ENCODE data around the gene OAF. TPM values are rescaled to one million over a fixed set of nuclear protein-coding genes. Genes with fewer than 3 reads are reported as not detected.

OAF gene
- total RNA-seq, 1 experiment from 2014 or later = 32.3 TPM

DNA sequence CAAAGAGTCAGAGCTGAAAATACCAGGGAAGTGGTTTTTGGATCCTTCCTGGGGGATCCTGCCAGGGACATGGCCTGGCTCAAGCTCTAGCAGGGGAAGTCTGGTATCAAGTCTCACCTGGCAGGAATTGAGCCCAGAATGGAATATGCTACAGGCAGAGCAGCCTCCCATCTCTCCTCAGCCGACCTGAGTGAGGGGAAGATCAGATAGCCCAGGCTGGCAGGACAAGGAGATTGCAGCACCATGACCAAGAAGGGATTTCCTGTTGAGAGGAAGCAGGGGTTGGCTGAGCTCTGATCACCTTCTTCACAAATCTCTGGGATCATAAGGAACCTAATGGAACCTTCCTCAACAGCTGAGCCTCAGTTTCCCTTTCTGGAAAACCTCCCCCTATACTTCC, 13.0 kb downstream of the OAF start:
- ChIA-PET CTCF (interaction anchor here (2.3 kb wide), 1 partner anchor 79 kb away, joined by 9 read pairs; no protein-coding TSS in a partner anchor), POLR2A (no interaction called here), RAD21 (ENCODE audit: low non-redundant PET in 1 of 2, low total read pairs in 2 of 2, uncharacterized antibody in 2 of 2, unreplicated experiment in 2 of 2) (no interaction called here)
- Histone ChIP-seq H3K27me3 (ENCODE audit: insufficient read depth, low read length) (no peaks in the 10 kb centered on the region), H3K9me3 (ENCODE audit: control insufficient read depth in 1 of 2, insufficient read depth in 1 of 2, low read depth in 1 of 2, low read length in 2 of 2) (no peaks in the 10 kb centered on the region), H3K4me1 (ENCODE audit: control insufficient read depth in 1 of 2, insufficient read depth in 2 of 2, low read length in 2 of 2) (0 out of 4 replicates have a peak, but pooled peaks cover 0 to 2% of the 10 kb centered on the region in 2 experiments), H4K20me1 (ENCODE audit: insufficient read depth) (no peaks in the 10 kb centered on the region), H3K9ac (ENCODE audit: low read length) (no peak overlapping the region), H3K27ac (ENCODE audit: low read depth, low read length) (no peak overlapping the region), H3K79me2 (ENCODE audit: insufficient read depth, low read length) (no peaks in the 10 kb centered on the region), H3K4me2 (ENCODE audit: low read length) (no peak overlapping the region), H3K9me2 (ENCODE audit: insufficient read depth) (no peaks in the 10 kb centered on the region), H3K36me3 (ENCODE audit: control insufficient read depth in 1 of 2, insufficient read depth in 2 of 2, low read length in 2 of 2) (no peaks in the 10 kb centered on the region), H2AFZ (ENCODE audit: low read depth, low read length, poor library complexity, severe bottlenecking) (no peak overlapping the region), H3K4me3 (replicated peaks in 1 of 2; ENCODE audit: low read depth in 1 of 2, low read length in 2 of 2) (no peak overlapping the region)
- intact Hi-C loops (cut with micrococcal nuclease) = no loop called here
- TF ChIP-seq ZFX (IDR thresholded peaks at IDR 0.05) (no peak), EGR1 (IDR thresholded peaks at IDR 0.05; ENCODE audit: low read depth) (no peak), POLR2A (IDR thresholded peaks at IDR 0.05; ENCODE audit: borderline replicate concordance, extremely low read depth, insufficient read depth, insufficient read length) (no peak), CEBPB (IDR thresholded peaks at IDR 0.05; ENCODE audit: low read depth) (no peak)
- TF ChIP-seq, protein P1, sequence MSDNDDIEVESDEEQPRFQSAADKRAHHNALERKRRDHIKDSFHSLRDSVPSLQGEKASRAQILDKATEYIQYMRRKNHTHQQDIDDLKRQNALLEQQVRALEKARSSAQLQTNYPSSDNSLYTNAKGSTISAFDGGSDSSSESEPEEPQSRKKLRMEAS (IDR thresholded peaks at IDR 0.05) = no peak
- DNase-seq (ENCODE audit: low read depth, low spot score) = no peak
- no TSS peak for BruUV-seq (replicated peaks)
- ATAC-seq = no peak

GRCh38 chr11:120224361-120224760, 13.5 kb downstream of the OAF start:
- Histone ChIP-seq H3K4me2 (ENCODE audit: low read length) (no peak overlapping the region), H3K27me3 (ENCODE audit: insufficient read depth, low read length) (no peaks in the 10 kb centered on the region), H2AFZ (ENCODE audit: low read depth, low read length, poor library complexity, severe bottlenecking) (no peak overlapping the region), H3K4me1 (ENCODE audit: control insufficient read depth in 1 of 2, insufficient read depth in 2 of 2, low read length in 2 of 2) (0 out of 4 replicates have a peak, but pooled peaks cover 0 to 2% of the 10 kb centered on the region in 2 experiments), H3K9me3 (ENCODE audit: control insufficient read depth in 1 of 2, insufficient read depth in 1 of 2, low read depth in 1 of 2, low read length in 2 of 2) (no peaks in the 10 kb centered on the region), H3K36me3 (ENCODE audit: control insufficient read depth in 1 of 2, insufficient read depth in 2 of 2, low read length in 2 of 2) (no peaks in the 10 kb centered on the region), H3K9me2 (ENCODE audit: insufficient read depth) (no peaks in the 10 kb centered on the region), H3K27ac (ENCODE audit: low read depth, low read length) (no peak overlapping the region), H3K79me2 (ENCODE audit: insufficient read depth, low read length) (no peaks in the 10 kb centered on the region), H3K4me3 (replicated peaks in 1 of 2; ENCODE audit: low read depth in 1 of 2, low read length in 2 of 2) (no peak overlapping the region), H3K9ac (ENCODE audit: low read length) (no peak overlapping the region), H4K20me1 (ENCODE audit: insufficient read depth) (no peaks in the 10 kb centered on the region)
- DNase-seq (ENCODE audit: low read depth, low spot score) = no peak
- ChIA-PET RAD21 (ENCODE audit: low non-redundant PET in 1 of 2, low total read pairs in 2 of 2, uncharacterized antibody in 2 of 2, unreplicated experiment in 2 of 2) (no interaction called here), CTCF (interaction anchor here (2.3 kb wide), 1 partner anchor 78 kb away, joined by 9 read pairs; no protein-coding TSS in a partner anchor), POLR2A (no interaction called here)
- intact Hi-C loops (cut with micrococcal nuclease) = no loop called here
- ATAC-seq = no peak
- BruUV-seq (replicated peaks) = no TSS peak
- TF ChIP-seq FOSL1 (IDR thresholded peaks at IDR 0.05; ENCODE audit: low read depth) = no peak
- no peak for TF ChIP-seq POLR2AphosphoS5 (IDR thresholded peaks at IDR 0.05; ENCODE audit: low read depth, low read length)
- no peak for TF ChIP-seq RAD21 (IDR thresholded peaks at IDR 0.05; ENCODE audit: low read depth)
- no peak for TF ChIP-seq EZH2 (IDR thresholded peaks at IDR 0.05)
- TF ChIP-seq ZNF274 (IDR thresholded peaks at IDR 0.05; ENCODE audit: low read depth, low read length) = no peak
- TF ChIP-seq, protein P2, sequence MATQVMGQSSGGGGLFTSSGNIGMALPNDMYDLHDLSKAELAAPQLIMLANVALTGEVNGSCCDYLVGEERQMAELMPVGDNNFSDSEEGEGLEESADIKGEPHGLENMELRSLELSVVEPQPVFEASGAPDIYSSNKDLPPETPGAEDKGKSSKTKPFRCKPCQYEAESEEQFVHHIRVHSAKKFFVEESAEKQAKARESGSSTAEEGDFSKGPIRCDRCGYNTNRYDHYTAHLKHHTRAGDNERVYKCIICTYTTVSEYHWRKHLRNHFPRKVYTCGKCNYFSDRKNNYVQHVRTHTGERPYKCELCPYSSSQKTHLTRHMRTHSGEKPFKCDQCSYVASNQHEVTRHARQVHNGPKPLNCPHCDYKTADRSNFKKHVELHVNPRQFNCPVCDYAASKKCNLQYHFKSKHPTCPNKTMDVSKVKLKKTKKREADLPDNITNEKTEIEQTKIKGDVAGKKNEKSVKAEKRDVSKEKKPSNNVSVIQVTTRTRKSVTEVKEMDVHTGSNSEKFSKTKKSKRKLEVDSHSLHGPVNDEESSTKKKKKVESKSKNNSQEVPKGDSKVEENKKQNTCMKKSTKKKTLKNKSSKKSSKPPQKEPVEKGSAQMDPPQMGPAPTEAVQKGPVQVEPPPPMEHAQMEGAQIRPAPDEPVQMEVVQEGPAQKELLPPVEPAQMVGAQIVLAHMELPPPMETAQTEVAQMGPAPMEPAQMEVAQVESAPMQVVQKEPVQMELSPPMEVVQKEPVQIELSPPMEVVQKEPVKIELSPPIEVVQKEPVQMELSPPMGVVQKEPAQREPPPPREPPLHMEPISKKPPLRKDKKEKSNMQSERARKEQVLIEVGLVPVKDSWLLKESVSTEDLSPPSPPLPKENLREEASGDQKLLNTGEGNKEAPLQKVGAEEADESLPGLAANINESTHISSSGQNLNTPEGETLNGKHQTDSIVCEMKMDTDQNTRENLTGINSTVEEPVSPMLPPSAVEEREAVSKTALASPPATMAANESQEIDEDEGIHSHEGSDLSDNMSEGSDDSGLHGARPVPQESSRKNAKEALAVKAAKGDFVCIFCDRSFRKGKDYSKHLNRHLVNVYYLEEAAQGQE (IDR thresholded peaks at IDR 0.05; ENCODE audit: low read depth) = no peak
- TF ChIP-seq CBX3 (IDR thresholded peaks at IDR 0.05; ENCODE audit: low read depth) = no peak
- TF ChIP-seq ZFX (IDR thresholded peaks at IDR 0.05) = no peak
- no peak for TF ChIP-seq TCF7L2 (IDR thresholded peaks at IDR 0.05; ENCODE audit: borderline replicate concordance, extremely low read depth, insufficient read depth, insufficient read length)
- TF ChIP-seq SRF (IDR thresholded peaks at IDR 0.05; ENCODE audit: low read depth) = no peak
- TF ChIP-seq, protein P1 (IDR thresholded peaks at IDR 0.05) = no peak
- TF ChIP-seq, protein P3, sequence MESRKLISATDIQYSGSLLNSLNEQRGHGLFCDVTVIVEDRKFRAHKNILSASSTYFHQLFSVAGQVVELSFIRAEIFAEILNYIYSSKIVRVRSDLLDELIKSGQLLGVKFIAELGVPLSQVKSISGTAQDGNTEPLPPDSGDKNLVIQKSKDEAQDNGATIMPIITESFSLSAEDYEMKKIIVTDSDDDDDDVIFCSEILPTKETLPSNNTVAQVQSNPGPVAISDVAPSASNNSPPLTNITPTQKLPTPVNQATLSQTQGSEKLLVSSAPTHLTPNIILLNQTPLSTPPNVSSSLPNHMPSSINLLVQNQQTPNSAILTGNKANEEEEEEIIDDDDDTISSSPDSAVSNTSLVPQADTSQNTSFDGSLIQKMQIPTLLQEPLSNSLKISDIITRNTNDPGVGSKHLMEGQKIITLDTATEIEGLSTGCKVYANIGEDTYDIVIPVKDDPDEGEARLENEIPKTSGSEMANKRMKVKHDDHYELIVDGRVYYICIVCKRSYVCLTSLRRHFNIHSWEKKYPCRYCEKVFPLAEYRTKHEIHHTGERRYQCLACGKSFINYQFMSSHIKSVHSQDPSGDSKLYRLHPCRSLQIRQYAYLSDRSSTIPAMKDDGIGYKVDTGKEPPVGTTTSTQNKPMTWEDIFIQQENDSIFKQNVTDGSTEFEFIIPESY (IDR thresholded peaks at IDR 0.05; ENCODE audit: extremely low read depth, insufficient replicate concordance, low read length) = no peak
- no peak for TF ChIP-seq SP1 (IDR thresholded peaks at IDR 0.05; ENCODE audit: low read depth)
- no peak for TF ChIP-seq EZH2phosphoT487 (IDR thresholded peaks at IDR 0.05; ENCODE audit: borderline replicate concordance)

All from HCT116 (cell line).